H1 (cell line): ENCODE measurements around the gene TMEM63A. TPM values are rescaled to one million over a fixed set of nuclear protein-coding genes. Genes with fewer than 3 reads are reported as not detected.
A peak's percentile ranks its signal among the peaks of the same experiment; 100 is the strongest.

ENCODE experiments used
- CTCF ChIA-PET: fragments of 300-600 bp; sonication (Branson Sonifier 250); formaldehyde crosslinking; loops from one replicate; lab custom pipeline; 2021; ENCODE audit not compliant: partially characterized antibody; lab: Charles Lee
- POLR2A ChIA-PET: fragments of 300-600 bp; sonication (Branson Sonifier 250); formaldehyde crosslinking; loops from one replicate; lab custom pipeline; 2021; ENCODE audit warnings: inconsistent platforms; ENCODE audit not compliant: partially characterized antibody; lab: Charles Lee
- DNase-seq, 2 experiments: peaks; one replicate each; pipeline versions ENCODE4 v3.0.0 to v3.0.0-alpha.2; 2010 to 2022; ENCODE audit warnings: low spot score in 2 of 2, low read depth in 1 of 2, mixed read lengths in 1 of 2
- FAIRE-seq: peaks from 2 replicates; lab custom pipeline; 2011; peaks lifted over from hg19 to GRCh38; lab: Jason Lieb, UNC
- H2AFZ ChIP-seq: 2 replicates; pipeline ENCODE4 v1.8.1; 2012; ENCODE audit warnings: low read length, inconsistent platforms
- H2AK5ac ChIP-seq: 2 replicates; pipeline ENCODE4 v1.6.1; 2013; ENCODE audit warnings: low read depth, low read length
- H2BK120ac ChIP-seq: replicated peaks from 2 replicates; pipeline ENCODE3; 2013; ENCODE audit warnings: low read depth, low read length, inconsistent platforms
- H2BK12ac ChIP-seq: 2 replicates; pipeline ENCODE4 v1.6.1; 2013; ENCODE audit warnings: low read depth, low read length
- H2BK15ac ChIP-seq: 2 replicates; pipeline ENCODE4 v1.6.1; 2013; ENCODE audit warnings: low read length
- H2BK20ac ChIP-seq: 2 replicates; pipeline ENCODE4 v1.6.1; 2013; ENCODE audit warnings: low read length
- H2BK5ac ChIP-seq: 2 replicates; pipeline ENCODE4 v1.6.1; 2013; ENCODE audit warnings: low read depth, low read length
- H3K14ac ChIP-seq: 2 replicates; pipeline ENCODE4 v1.6.1; 2013; ENCODE audit warnings: inconsistent platforms; ENCODE audit not compliant: insufficient read length
- H3K18ac ChIP-seq: 2 replicates; pipeline ENCODE4 v1.6.1; 2013; ENCODE audit warnings: low read length; ENCODE audit errors: extremely low read depth
- H3K23ac ChIP-seq: 2 replicates; pipeline ENCODE4 v1.6.1; 2013; ENCODE audit warnings: inconsistent platforms; ENCODE audit not compliant: insufficient read length
- H3K23me2 ChIP-seq: 2 replicates; pipeline ENCODE4 v1.6.1; 2013; ENCODE audit warnings: low read depth, low read length
- H3K27ac ChIP-seq: 2 replicates; pipeline ENCODE4 v1.6.1; 2011; ENCODE audit warnings: low read depth, low read length, inconsistent platforms
- H3K27me3 ChIP-seq, 4 experiments: replicated peaks in 1 of 4; 1 replicate in 1 of 4; 2 replicates in 3 of 4; pipeline versions ENCODE4 v1.6.1 to v1.8.1; 2011 to 2013; ENCODE audit warnings: low read length in 3 of 4, mild to moderate bottlenecking in 3 of 4, inconsistent platforms in 2 of 4, mixed read lengths in 2 of 4, moderate library complexity in 1 of 4; ENCODE audit not compliant: control insufficient read depth in 3 of 4, insufficient read depth in 3 of 4; ENCODE audit errors: extremely low read depth in 1 of 4
- H3K36me3 ChIP-seq, 4 experiments: 2 replicates each; pipeline versions ENCODE4 v1.6.1 to v1.8.1; 2011 to 2013; ENCODE audit warnings: mild to moderate bottlenecking in 4 of 4, low read length in 3 of 4, moderate library complexity in 2 of 4, control low read depth in 1 of 4, inconsistent platforms in 1 of 4; ENCODE audit not compliant: insufficient read depth in 4 of 4, control insufficient read depth in 2 of 4
- H3K4ac ChIP-seq: replicated peaks from 2 replicates; pipeline ENCODE3; 2013; ENCODE audit warnings: low read length, low read depth, mixed read lengths, inconsistent platforms; ENCODE audit not compliant: insufficient read length
- H3K4me1 ChIP-seq, 4 experiments: replicated peaks in 1 of 4; 1 replicate in 1 of 4; 2 replicates in 3 of 4; pipeline versions ENCODE4 v1.6.1 to v1.8.1; 2011 to 2013; ENCODE audit warnings: low read length in 3 of 4, inconsistent platforms in 2 of 4, mixed read lengths in 1 of 4; ENCODE audit not compliant: insufficient read depth in 4 of 4, control insufficient read depth in 3 of 4
- H3K4me2 ChIP-seq, 2 experiments: 2 replicates each; pipeline versions ENCODE4 v1.6.1 to v1.8.1; 2011 to 2013; ENCODE audit warnings: low read depth in 2 of 2, low read length in 2 of 2, control low read depth in 1 of 2, inconsistent platforms in 1 of 2, mild to moderate bottlenecking in 1 of 2; ENCODE audit not compliant: insufficient read depth in 1 of 2
- H3K4me3 ChIP-seq, 4 experiments: fragments of 200-600, 300-600 bp in 1 of 4; sonication (generic), shearing (Covaris generic), sonication (Bioruptor Twin) in 1 of 4; 2 replicates each; pipeline versions ENCODE4 v1.5.1 to v1.8.1; 2011 to 2016; ENCODE audit warnings: low read length in 4 of 4, low read depth in 3 of 4, control low read depth in 2 of 4, inconsistent platforms in 2 of 4, mild to moderate bottlenecking in 2 of 4, mixed read lengths in 1 of 4, moderate library complexity in 1 of 4; ENCODE audit not compliant: insufficient read depth in 2 of 4; ENCODE audit errors: extremely low read depth in 1 of 4
- H3K56ac ChIP-seq: replicated peaks from 2 replicates; pipeline ENCODE3; 2013; ENCODE audit warnings: low read depth, mild to moderate bottlenecking, mixed read lengths, low read length, inconsistent platforms; ENCODE audit not compliant: insufficient read length
- H3K79me1 ChIP-seq: 2 replicates; pipeline ENCODE4 v1.6.1; 2013; ENCODE audit warnings: low read depth, low read length, control low read depth
- H3K79me2 ChIP-seq, 2 experiments: 2 replicates each; pipeline versions ENCODE4 v1.6.1 to v1.8.1; 2012 to 2013; ENCODE audit warnings: low read length in 2 of 2, mild to moderate bottlenecking in 2 of 2, inconsistent platforms in 1 of 2; ENCODE audit not compliant: insufficient read depth in 2 of 2, control insufficient read depth in 1 of 2
- H3K9ac ChIP-seq, 4 experiments: replicated peaks in 1 of 4; 1 replicate in 1 of 4; 2 replicates in 3 of 4; pipeline versions ENCODE4 v1.6.1 to v1.8.1; 2011 to 2013; ENCODE audit warnings: low read depth in 3 of 4, low read length in 3 of 4, control low read depth in 2 of 4, mild to moderate bottlenecking in 2 of 4, moderate library complexity in 2 of 4, inconsistent platforms in 1 of 4; ENCODE audit errors: extremely low read depth in 1 of 4
- H3K9me3 ChIP-seq, 2 experiments: 2 replicates each; pipeline versions ENCODE4 v1.6.1 to v1.8.1; 2012 to 2013; ENCODE audit warnings: mild to moderate bottlenecking in 2 of 2, moderate library complexity in 2 of 2, control low read depth in 1 of 2, inconsistent platforms in 1 of 2, low read depth in 1 of 2, low read length in 1 of 2, mixed read lengths in 1 of 2; ENCODE audit not compliant: insufficient read depth in 2 of 2
- H4K20me1 ChIP-seq, 2 experiments: replicated peaks in 1 of 2; 2 replicates each; pipeline versions ENCODE3 to v1.8.1; 2011 to 2013; ENCODE audit warnings: inconsistent platforms in 2 of 2, low read length in 2 of 2, mild to moderate bottlenecking in 1 of 2; ENCODE audit not compliant: insufficient read depth in 2 of 2, control insufficient read depth in 1 of 2
- H4K5ac ChIP-seq: 2 replicates; pipeline ENCODE4 v1.6.1; 2013; ENCODE audit warnings: low read length, low read depth, mixed read lengths, inconsistent platforms; ENCODE audit not compliant: insufficient read length
- H4K8ac ChIP-seq: 2 replicates; pipeline ENCODE4 v1.8.0; 2013; ENCODE audit warnings: mild to moderate bottlenecking, moderate library complexity, low read length, inconsistent platforms; ENCODE audit not compliant: insufficient read depth; ENCODE audit errors: extremely low read depth
- H4K91ac ChIP-seq: replicated peaks from 2 replicates; pipeline ENCODE3; 2013; ENCODE audit warnings: low read length, mixed read lengths, inconsistent platforms; ENCODE audit not compliant: insufficient read length
- ASH2L ChIP-seq: fragments of 200-600, 300-600 bp; sonication (generic); IDR thresholded peaks from one replicate; pipeline ENCODE4 v1.7.1; 2017; ENCODE audit warnings: low read length
- BCL11A ChIP-seq, 2 experiments: IDR thresholded peaks; one replicate each; pipeline ENCODE4 v1.6.1; 2011; ENCODE audit warnings: low read depth in 2 of 2, low read length in 2 of 2, mild to moderate bottlenecking in 2 of 2
- BRCA1 ChIP-seq: IDR thresholded peaks from 2 replicates; pipeline ENCODE4 v1.6.1; 2012; ENCODE audit warnings: low read depth, low read length, improper control_type of control experiment
- POLR2A ChIP-seq, 2 experiments: IDR thresholded peaks; 1 replicate in 1 of 2; 2 replicates in 1 of 2; pipeline ENCODE4 v1.6.1; 2011; ENCODE audit warnings: low read depth in 2 of 2, low read length in 2 of 2, mild to moderate bottlenecking in 2 of 2; ENCODE audit errors: control extremely low read depth in 1 of 2
- ZNF274 ChIP-seq: IDR thresholded peaks from 2 replicates; pipeline ENCODE4 v1.7.0; 2012; ENCODE audit warnings: low read length, borderline replicate concordance; ENCODE audit errors: extremely low read depth
- WGBS, 2 experiments: shearing (Covaris generic) in 1 of 2; methylation state at CpG; one replicate each; pipeline versions ENCODE4 v1.1.6 to v1.1.7; 2013 to 2015; ENCODE audit warnings: low lambda C conversion rate in 2 of 2, mixed read lengths in 2 of 2, inconsistent platforms in 1 of 2, low coverage in 1 of 2, missing lambda C conversion rate in 1 of 2; ENCODE audit not compliant: insufficient replicate concordance in 2 of 2, insufficient coverage in 1 of 2, insufficient read length in 1 of 2; ENCODE audit errors: extremely low coverage in 1 of 2, missing lambda C conversion rate in 1 of 2; 5-methylcytosine and 5-hydroxymethylcytosine counted together
- polyA plus RNA-seq, 7 experiments: library from polyadenylated mRNA; depleted of rRNA in 3 of 7; stranded (reverse) in 5 of 7; unstranded in 2 of 7; fragments of >200 nt in 5 of 7; fragments of 200-250 nt in 2 of 7; gene quantifications; 1 replicate in 5 of 7; 2 replicates in 1 of 7; 4 replicates in 1 of 7; pipeline versions ENCODE4 v1.2.1 to v1.2.3, GENCODE V29; 2011 to 2013; ENCODE audit warnings: missing spikeins in 2 of 7, mixed read lengths in 2 of 7
- total RNA-seq: library from RNA; stranded (reverse); fragmentation: NEBNext Ultra II Directional; extraction: Animal tissue kit (Norgen Biotek cat#: 25700); gene quantifications from 2 replicates; pipeline ENCODE4 v1.2.1, GENCODE V29; 2021

The TMEM63A gene
- total and polyA plus RNA-seq, 2 of the 8 experiments (the other 6 are each of a cell fraction or from before 2014, with no cell fraction given), result 26.1 to 55.4 TPM

- H4K20me1 ChIP-seq, result peaks cover 2 to 10% of the 10 kb centered on the region in 2 experiments
- no peak overlapping the region for H3K23ac ChIP-seq
- H2BK12ac ChIP-seq, result peak overlapping the region; percentile 94
- H3K4me1 ChIP-seq, result peaks cover 9 to 20% (median 16%) of the 10 kb centered on the region in 4 experiments
- H3K27me3 ChIP-seq, result peaks cover 0 to 13% (median 6%) of the 10 kb centered on the region in 4 experiments; a peak in 4 of 7 replicates
- peak overlapping the region; percentile 76 to 90; a peak in 3 of 4 replicates for H3K4me2 ChIP-seq
- H2BK20ac ChIP-seq, result peak overlapping the region; percentile 82; the same call in 1 of the 2 replicates
- 66% methylated on average over 2 of the region's 2 CpGs; no CpG with 5 or more reads in 1 of the 2 experiments for WGBS, 2 experiments
- FAIRE-seq, result no peak
- H3K36me3 ChIP-seq, result no peaks in the 10 kb centered on the region; a peak in 1 of 8 replicates
- peak overlapping the region; percentile 30; the same call in 1 of the 2 replicates for H2AK5ac ChIP-seq
- H3K23me2 ChIP-seq, result peaks cover 9% of the 10 kb centered on the region; the same call in 1 of the 2 replicates
- ChIA-PET POLR2A (interaction anchor here (0.6 to 4.9 kb wide), 11 partner anchors 8 to 182 kb away, joined by 3 to 63 read pairs (median 10); partner anchors contain the start of genes H3-3A and LEFTY1), CTCF (interaction anchor here (0.7 to 21.3 kb wide), 13 partner anchors 8 to 406 kb away, joined by 3 to 406 read pairs (median 5); partner anchors contain the start of gene LEFTY1)
- H3K27ac ChIP-seq, result no peak overlapping the region
- H3K14ac ChIP-seq, result no peak overlapping the region
- H3K9ac ChIP-seq, result no peak overlapping the region
- DNase-seq, result no peak
- H3K4ac ChIP-seq, result no peak overlapping the region
- H3K56ac ChIP-seq, result no peak overlapping the region
- no peak overlapping the region for H3K18ac ChIP-seq
- H3K79me1 ChIP-seq, result peaks cover 22% of the 10 kb centered on the region
- TF ChIP-seq BRCA1 (no peak), ZNF274 (no peak), ASH2L (no peak), POLR2A (IDR thresholded peaks at IDR 0.05; ENCODE audit: control extremely low read depth in 1 of 2, low read depth in 2 of 2, low read length in 2 of 2) (no peak), BCL11A (IDR thresholded peaks at IDR 0.05; ENCODE audit: low read depth in 2 of 2, low read length in 2 of 2) (no peak)
- no peak overlapping the region for H4K5ac ChIP-seq
- H2AFZ ChIP-seq, result no peak overlapping the region
- H3K9me3 ChIP-seq, result no peaks in the 10 kb centered on the region
- no peak overlapping the region for H2BK120ac ChIP-seq
- no peak overlapping the region; the same call in 1 of the 2 replicates for H2BK15ac ChIP-seq
- no peak overlapping the region for H4K8ac ChIP-seq
- H3K79me2 ChIP-seq, result peaks cover 0 to 13% of the 10 kb centered on the region in 2 experiments; a peak in 2 of 4 replicates
- H3K4me3 ChIP-seq, result 0 out of 8 replicates have a peak overlapping the region, but pooled peaks of 1 of the 4 experiments have one; percentile 92
- no peak overlapping the region for H2BK5ac ChIP-seq
- no peak overlapping the region for H4K91ac ChIP-seq
These were observed 2.0 kb downstream of the TMEM63A start for GRCh38 chr1:225880222-225880588.
